ENCODE results near the gene PCDHA11.
"Not testable (repeated sequence)": the region's sequence is repeated elsewhere in the genome, so short reads cannot be mapped to it uniquely, and the experiment has no call there.

PCDHA11 gene

DNA sequence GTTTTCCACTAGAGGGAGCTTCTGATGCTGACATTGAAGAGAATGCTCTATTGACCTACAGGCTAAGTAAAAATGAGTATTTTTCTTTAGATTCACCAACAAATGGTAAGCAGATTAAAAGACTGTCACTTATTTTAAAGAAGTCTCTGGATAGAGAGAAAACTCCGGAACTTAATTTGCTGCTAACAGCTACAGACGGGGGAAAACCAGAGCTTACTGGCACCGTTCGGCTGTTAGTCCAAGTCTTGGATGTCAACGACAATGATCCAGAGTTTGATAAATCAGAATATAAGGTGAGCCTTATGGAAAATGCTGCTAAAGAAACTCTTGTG, 764 bp downstream of the PCDHA11 start:
- Mint-ChIP-seq H3K36me3 (ENCODE audit: insufficient read depth) (no peaks in the 10 kb centered on the region), H3K27me3 (peaks cover 11% of the 10 kb centered on the region), H3K4me3 (no peak overlapping the region), H3K4me1 (no peaks in the 10 kb centered on the region), H3K9me3 (no peaks in the 10 kb centered on the region), H3K27ac (ENCODE audit: low read depth) (no peak overlapping the region)
- no peak for DNase-seq (ENCODE audit: low spot score in 2 of 2)
- ATAC-seq (replicated peaks; ENCODE audit: extremely low read depth, poor library complexity, severe bottlenecking): no peak

- DNase-seq (ENCODE audit: low spot score in 2 of 2) (no peak), ATAC-seq (replicated peaks; ENCODE audit: extremely low read depth, poor library complexity, severe bottlenecking) (no peak)
- Mint-ChIP-seq H3K36me3 (ENCODE audit: insufficient read depth) (no peaks in the 10 kb centered on the region), H3K4me3 (no peak overlapping the region), H3K27ac (ENCODE audit: low read depth) (no peak overlapping the region), H3K9me3 (no peaks in the 10 kb centered on the region), H3K4me1 (no peaks in the 10 kb centered on the region), H3K27me3 (peaks cover 8% of the 10 kb centered on the region)
Measured at GRCh38 chr5:140870221-140871201, 1.8 kb downstream of the PCDHA11 start.

GRCh38 chr5:140875085-140876065, 6.6 kb downstream of the PCDHA11 start, which contains the start of gene PCDHA12:
Gene PCDHA12 (plus strand): TSS chr5:140875308. CDS start chr5:140875473, 165 bp downstream.
- DNase-seq (ENCODE audit: low spot score in 2 of 2): no peak
- ATAC-seq (replicated peaks; ENCODE audit: extremely low read depth, poor library complexity, severe bottlenecking): no peak
- Mint-ChIP-seq H3K4me1 (no peaks in the 10 kb centered on the region), H3K4me3 (no peak within 1 kb of the TSS), H3K27ac (ENCODE audit: low read depth) (no peak within 1 kb of the TSS), H3K27me3 (peaks cover 20% of the 10 kb centered on the region), H3K36me3 (ENCODE audit: insufficient read depth) (no peaks in the 10 kb centered on the region), H3K9me3 (peaks cover 6% of the 10 kb centered on the region)

- H3K27ac Mint-ChIP-seq (ENCODE audit: low read depth); H3K36me3 Mint-ChIP-seq (ENCODE audit: insufficient read depth); H3K9me3 Mint-ChIP-seq; DNase-seq (ENCODE audit: low spot score in 2 of 2); ATAC-seq (replicated peaks; ENCODE audit: extremely low read depth, poor library complexity, severe bottlenecking); H3K4me1 Mint-ChIP-seq; H3K4me3 Mint-ChIP-seq: not testable (repeated sequence)
- peaks cover 31% of the 10 kb centered on the region for H3K27me3 Mint-ChIP-seq
Measured at GRCh38 chr5:140876541-140877261, 7.9 kb downstream of the PCDHA11 start.

DNA sequence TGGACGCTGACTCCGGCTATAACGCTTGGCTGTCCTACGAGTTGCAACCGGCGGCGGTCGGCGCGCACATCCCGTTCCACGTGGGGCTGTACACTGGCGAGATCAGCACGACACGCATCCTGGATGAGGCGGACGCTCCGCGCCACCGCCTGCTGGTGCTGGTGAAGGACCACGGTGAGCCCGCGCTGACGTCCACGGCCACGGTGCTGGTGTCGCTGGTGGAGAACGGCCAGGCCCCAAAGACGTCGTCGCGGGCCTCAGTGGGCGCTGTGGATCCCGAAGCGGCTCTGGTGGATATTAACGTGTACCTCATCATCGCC, 8.5 kb downstream of the PCDHA11 start:
- ATAC-seq (replicated peaks; ENCODE audit: extremely low read depth, poor library complexity, severe bottlenecking): no peak
- no peak overlapping the region for H3K4me3 Mint-ChIP-seq
- H3K4me1 Mint-ChIP-seq: no peaks in the 10 kb centered on the region
- peaks cover 34% of the 10 kb centered on the region for H3K27me3 Mint-ChIP-seq
- H3K27ac Mint-ChIP-seq (ENCODE audit: low read depth): no peak overlapping the region
- no peak for DNase-seq (ENCODE audit: low spot score in 2 of 2)
- H3K36me3 Mint-ChIP-seq (ENCODE audit: insufficient read depth): no peaks in the 10 kb centered on the region
- H3K9me3 Mint-ChIP-seq: peaks cover 6% of the 10 kb centered on the region

- H3K4me3 Mint-ChIP-seq: no peak within 1 kb of the TSS
- H3K9me3 Mint-ChIP-seq: peaks cover 6% of the 10 kb centered on the region
- H3K4me1 Mint-ChIP-seq: no peaks in the 10 kb centered on the region
- no peak for ATAC-seq (replicated peaks; ENCODE audit: extremely low read depth, poor library complexity, severe bottlenecking)
- no peak for DNase-seq (ENCODE audit: low spot score in 2 of 2)
- H3K27me3 Mint-ChIP-seq: peaks cover 27% of the 10 kb centered on the region
- H3K36me3 Mint-ChIP-seq (ENCODE audit: insufficient read depth): no peaks in the 10 kb centered on the region
- no peak within 1 kb of the TSS for H3K27ac Mint-ChIP-seq (ENCODE audit: low read depth)
Measured at GRCh38 chr5:140881889-140882590, 13.3 kb downstream of the PCDHA11 start, which contains the start of gene PCDHA13. Gene PCDHA13 (plus strand): TSS chr5:140882124. CDS start chr5:140882269, 145 bp downstream.

DNA sequence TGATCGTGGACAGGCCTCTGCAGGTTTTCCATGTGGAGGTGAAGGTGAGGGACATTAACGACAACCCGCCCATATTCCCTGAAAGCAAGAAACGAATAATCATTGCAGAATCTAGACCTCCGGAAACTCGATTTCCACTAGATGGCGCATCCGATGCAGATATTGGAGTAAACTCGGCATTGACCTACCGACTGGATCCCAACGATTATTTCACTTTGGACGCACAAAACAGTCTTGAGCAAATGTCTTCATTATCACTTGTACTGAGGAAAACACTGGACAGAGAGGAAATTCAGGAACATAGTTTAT, 13.8 kb downstream of the PCDHA11 start:
- Mint-ChIP-seq H3K9me3 (peaks cover 10% of the 10 kb centered on the region), H3K27ac (ENCODE audit: low read depth) (no peak overlapping the region), H3K36me3 (ENCODE audit: insufficient read depth) (no peaks in the 10 kb centered on the region), H3K4me3 (no peak overlapping the region), H3K4me1 (no peaks in the 10 kb centered on the region), H3K27me3 (peaks cover 32% of the 10 kb centered on the region)
- DNase-seq (ENCODE audit: low spot score in 2 of 2) (no peak), ATAC-seq (replicated peaks; ENCODE audit: extremely low read depth, poor library complexity, severe bottlenecking) (no peak)

DNA sequence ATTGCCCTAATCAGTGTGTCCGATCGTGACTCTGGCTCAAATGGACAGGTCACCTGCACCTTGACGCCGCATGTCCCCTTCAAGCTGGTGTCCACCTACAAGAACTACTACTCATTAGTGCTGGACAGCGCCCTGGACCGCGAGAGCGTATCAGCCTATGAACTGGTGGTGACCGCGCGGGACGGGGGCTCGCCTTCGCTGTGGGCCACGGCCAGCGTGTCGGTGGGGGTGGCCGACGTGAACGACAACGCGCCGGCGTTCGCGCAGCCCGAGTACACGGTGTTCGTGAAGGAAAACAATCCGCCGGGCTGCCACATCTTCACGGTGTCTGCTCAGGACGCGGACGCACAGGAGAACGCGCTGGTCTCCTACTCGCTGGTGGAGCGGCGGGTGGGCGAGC, 14.6 kb downstream of the PCDHA11 start:
- H3K27me3 Mint-ChIP-seq: peaks cover 40% of the 10 kb centered on the region

GRCh38 chr5:140883927-140884697, 15.4 kb downstream of the PCDHA11 start:
- Mint-ChIP-seq H3K27me3 (peaks cover 40% of the 10 kb centered on the region), H3K4me3 (no peak overlapping the region), H3K36me3 (ENCODE audit: insufficient read depth) (no peaks in the 10 kb centered on the region), H3K27ac (ENCODE audit: low read depth) (no peak overlapping the region), H3K4me1 (no peaks in the 10 kb centered on the region), H3K9me3 (peaks cover 8% of the 10 kb centered on the region)
- ATAC-seq (replicated peaks; ENCODE audit: extremely low read depth, poor library complexity, severe bottlenecking) (no peak), DNase-seq (ENCODE audit: low spot score in 2 of 2) (no peak)

More for the DNA sequence above, 14.6 kb downstream of the PCDHA11 start:
- Mint-ChIP-seq H3K4me3 (no peak overlapping the region), H3K4me1 (no peaks in the 10 kb centered on the region), H3K36me3 (ENCODE audit: insufficient read depth) (no peaks in the 10 kb centered on the region), H3K27ac (ENCODE audit: low read depth) (no peak overlapping the region), H3K9me3 (peaks cover 13% of the 10 kb centered on the region)
- ATAC-seq (replicated peaks; ENCODE audit: extremely low read depth, poor library complexity, severe bottlenecking) (no peak), DNase-seq (ENCODE audit: low spot score in 2 of 2) (no peak)

DNA sequence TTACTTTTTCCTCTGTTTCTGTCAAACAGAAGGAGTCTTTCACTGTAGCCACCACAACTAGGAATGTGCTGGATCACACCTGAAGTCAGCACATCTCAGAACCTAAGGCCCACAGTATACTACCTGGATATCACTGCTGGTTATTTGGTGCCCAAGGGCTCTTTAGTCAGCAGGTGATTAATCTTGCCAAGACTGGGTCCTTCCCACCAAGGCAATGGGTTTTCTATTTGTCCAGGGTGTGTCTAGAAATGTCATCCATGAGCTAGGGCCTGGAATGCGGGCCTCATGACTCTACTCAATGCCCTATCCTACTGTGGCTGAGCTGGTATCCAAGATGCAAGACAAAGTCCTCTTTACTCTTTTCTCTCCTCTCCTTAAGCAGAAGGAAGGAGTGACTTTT, 47.6 kb downstream of the PCDHA11 start:
- ATAC-seq (replicated peaks; ENCODE audit: extremely low read depth, poor library complexity, severe bottlenecking): no peak
- no peaks in the 10 kb centered on the region for H3K36me3 Mint-ChIP-seq (ENCODE audit: insufficient read depth)

More for the DNA sequence above, 47.6 kb downstream of the PCDHA11 start:
- H3K4me1 Mint-ChIP-seq: no peaks in the 10 kb centered on the region
- no peak overlapping the region for H3K4me3 Mint-ChIP-seq
- no peaks in the 10 kb centered on the region for H3K27me3 Mint-ChIP-seq
- H3K27ac Mint-ChIP-seq (ENCODE audit: low read depth): no peak overlapping the region
- no peak for DNase-seq (ENCODE audit: low spot score in 2 of 2)
- peaks cover 9% of the 10 kb centered on the region for H3K9me3 Mint-ChIP-seq
